ENCODE data around the gene ACSM2B.
"Not testable (repeated sequence)": the region's sequence is repeated elsewhere in the genome, so short reads cannot be mapped to it uniquely, and the experiment has no call there.

Gene ACSM2B

GRCh38 chr16:20540603-20541316 lies 35.4 kb downstream of the ACSM2B start:
- POLR2A ChIA-PET; DNase-seq (ENCODE audit: low read depth, low spot score); H3K4me3 ChIP-seq (ENCODE audit: low read depth, low read length); CTCF ChIA-PET: not testable (repeated sequence)

- POLR2A ChIA-PET = no interaction called here
- no peak for DNase-seq (ENCODE audit: low read depth, low spot score)
- TF ChIP-seq CTCF (IDR thresholded peaks at IDR 0.05; ENCODE audit: insufficient read depth, low read length, missing control alignments) = no peak
- no peak overlapping the region for H3K4me3 ChIP-seq (ENCODE audit: low read depth, low read length)
- CTCF ChIA-PET = no interaction called here
These were observed 37.5 kb downstream of the ACSM2B start for GRCh38 chr16:20538687-20539086.

- ChIA-PET POLR2A (no interaction called here), CTCF (no interaction called here)
- no peak for DNase-seq (ENCODE audit: low read depth, low spot score)
- no peak for TF ChIP-seq CTCF (IDR thresholded peaks at IDR 0.05; ENCODE audit: insufficient read depth, low read length, missing control alignments)
- no peak overlapping the region for H3K4me3 ChIP-seq (ENCODE audit: low read depth, low read length)
These were observed 38.0 kb downstream of the ACSM2B start for GRCh38 chr16:20538181-20538580.

GRCh38 chr16:20536669-20537068 lies 39.5 kb downstream of the ACSM2B start:
- DNase-seq (ENCODE audit: low read depth, low spot score); POLR2A ChIA-PET; CTCF ChIA-PET; H3K4me3 ChIP-seq (ENCODE audit: low read depth, low read length): not testable (repeated sequence)

GRCh38 chr16:20532284-20532792 lies 43.8 kb downstream of the ACSM2B start:
- POLR2A ChIA-PET; CTCF ChIA-PET; DNase-seq (ENCODE audit: low read depth, low spot score); H3K4me3 ChIP-seq (ENCODE audit: low read depth, low read length): not testable (repeated sequence)

- DNase-seq (ENCODE audit: low read depth, low spot score); POLR2A ChIA-PET; H3K4me3 ChIP-seq (ENCODE audit: low read depth, low read length); CTCF ChIA-PET: not testable (repeated sequence)
These were observed 44.4 kb downstream of the ACSM2B start for GRCh38 chr16:20531795-20532194.

- H3K4me3 ChIP-seq (ENCODE audit: low read depth, low read length) = no peak overlapping the region
- CTCF ChIA-PET = no interaction called here
- POLR2A ChIA-PET = no interaction called here
- no peak for TF ChIP-seq CTCF (IDR thresholded peaks at IDR 0.05; ENCODE audit: insufficient read depth, low read length, missing control alignments)
- DNase-seq (ENCODE audit: low read depth, low spot score) = no peak
These were observed 56.1 kb downstream of the ACSM2B start for GRCh38 chr16:20520103-20520502.

GRCh38 chr16:20519231-20519630 lies 56.9 kb downstream of the ACSM2B start:
- ChIA-PET CTCF (no interaction called here), POLR2A (no interaction called here)
- DNase-seq (ENCODE audit: low read depth, low spot score) = no peak
- H3K4me3 ChIP-seq (ENCODE audit: low read depth, low read length) = no peak overlapping the region
- TF ChIP-seq CTCF (IDR thresholded peaks at IDR 0.05; ENCODE audit: insufficient read depth, low read length, missing control alignments) = no peak

Measured in AG04449 (cell line).